Measurements from ENCODE around the gene INTS3. TPM values are rescaled to one million over a fixed set of nuclear protein-coding genes. Genes with fewer than 3 reads are reported as not detected.

The INTS3 gene
- polyA plus RNA-seq, 1 donor, result 39.2 TPM

Other genes starting within 250 kb of the INTS3 start
- 191 TPM for gene S100A6, start 192.1 kb upstream of the INTS3 start, polyA plus RNA-seq (ENCODE audit: insufficient read length)
- gene S100A5, start 187.1 kb upstream of the INTS3 start, polyA plus RNA-seq (ENCODE audit: insufficient read length), result 0.27 TPM
- gene S100A4, start 182.2 kb upstream of the INTS3 start, polyA plus RNA-seq (ENCODE audit: insufficient read length), result 188 TPM
- 0.77 TPM for gene S100A3, start 178.8 kb upstream of the INTS3 start, polyA plus RNA-seq (ENCODE audit: insufficient read length)
- gene S100A2, start 162.2 kb upstream of the INTS3 start, polyA plus RNA-seq (ENCODE audit: insufficient read length), result 2.0 TPM
- gene S100A16, start 114.9 kb upstream of the INTS3 start, polyA plus RNA-seq (ENCODE audit: insufficient read length), result 43.0 TPM
- 0.18 TPM for gene S100A14, start 111.7 kb upstream of the INTS3 start, polyA plus RNA-seq (ENCODE audit: insufficient read length)
- gene S100A13, start 100.5 kb upstream of the INTS3 start, polyA plus RNA-seq (ENCODE audit: insufficient read length), result 74.0 TPM
- gene S100A1, start 99.6 kb upstream of the INTS3 start, polyA plus RNA-seq (ENCODE audit: insufficient read length), result 8.1 TPM
- 98.0 TPM for gene CHTOP, start 94.0 kb upstream of the INTS3 start, polyA plus RNA-seq (ENCODE audit: insufficient read length)
- gene SNAPIN, start 69.3 kb upstream of the INTS3 start, polyA plus RNA-seq (ENCODE audit: insufficient read length), result 50.7 TPM
- 159 TPM for gene ILF2, start 57.1 kb upstream of the INTS3 start, polyA plus RNA-seq (ENCODE audit: insufficient read length)
- gene NPR1, start 49.4 kb upstream of the INTS3 start, polyA plus RNA-seq (ENCODE audit: insufficient read length), result 12.7 TPM
- gene SLC27A3, start 47.4 kb downstream of the INTS3 start, polyA plus RNA-seq (ENCODE audit: insufficient read length), result 18.1 TPM
- 18.1 TPM for gene GATAD2B, start 194.9 kb downstream of the INTS3 start, polyA plus RNA-seq (ENCODE audit: insufficient read length)
- gene DENND4B, start 218.7 kb downstream of the INTS3 start, polyA plus RNA-seq (ENCODE audit: insufficient read length), result 28.6 TPM
- 23.5 TPM for gene CRTC2, start 230.6 kb downstream of the INTS3 start, polyA plus RNA-seq (ENCODE audit: insufficient read length)
- gene SLC39A1, start 235.5 kb downstream of the INTS3 start, polyA plus RNA-seq (ENCODE audit: insufficient read length), result 37.4 TPM
- 11.1 TPM for gene CREB3L4, start 239.9 kb downstream of the INTS3 start, polyA plus RNA-seq (ENCODE audit: insufficient read length)
- gene JTB, start 249.6 kb downstream of the INTS3 start, polyA plus RNA-seq (ENCODE audit: insufficient read length), result 75.7 TPM

Measured in forelimb muscle (tissue), 1 donor.